Measurements from ENCODE around the gene PPP2R5A. TPM values are rescaled to one million over a fixed set of nuclear protein-coding genes. Genes with fewer than 3 reads are reported as not detected.

PPP2R5A gene
- total and polyA plus RNA-seq, 4 experiments from 2014 or later = 37.9 to 55.0 (median 48.4) TPM

DNA sequence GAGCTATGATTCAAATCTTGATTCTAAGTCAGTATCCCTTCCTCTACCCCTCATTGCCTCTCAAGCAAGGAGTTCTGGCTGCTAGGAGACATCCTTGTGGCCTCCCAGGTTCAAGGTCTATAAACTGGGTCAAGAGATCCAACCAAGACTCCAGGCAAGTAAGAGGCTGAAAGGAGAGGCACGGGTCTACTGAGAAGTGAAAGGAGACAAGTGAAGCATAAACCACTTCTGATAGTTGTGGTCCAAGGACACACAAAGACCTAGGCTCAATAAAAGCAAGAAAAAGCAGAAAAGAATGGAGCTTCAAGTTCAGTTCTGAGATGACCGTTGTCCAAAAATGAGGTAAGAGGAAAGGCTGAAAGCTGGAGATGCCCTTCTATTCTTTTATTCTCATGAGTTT, 17.8 kb upstream of the PPP2R5A start:
- H3K4me3 ChIP-seq (ENCODE audit: low read length in 2 of 2) = no peak overlapping the region
- no peaks in the 10 kb centered on the region for H3K36me3 Mint-ChIP-seq
- no peaks in the 10 kb centered on the region for H3K27me3 Mint-ChIP-seq
- CTCF ChIA-PET (ENCODE audit: partially characterized antibody) = no interaction called here
- no peaks in the 10 kb centered on the region for H3K36me3 ChIP-seq (ENCODE audit: insufficient read depth, low read length)
- DNase-seq = no peak
- H3K9me3 Mint-ChIP-seq = no peaks in the 10 kb centered on the region
- H3K4me1 Mint-ChIP-seq = peaks cover 0 to 5% (median 0%) of the 10 kb centered on the region in 4 donors
- H3K27me3 ChIP-seq (ENCODE audit: insufficient read depth, low read length) = no peaks in the 10 kb centered on the region
- H3K27ac ChIP-seq (ENCODE audit: low read depth, low read length) = no peak overlapping the region
- no peak overlapping the region for H3K4me3 Mint-ChIP-seq
- no peak overlapping the region for H3K27ac Mint-ChIP-seq
- intact Hi-C loops (cut with micrococcal nuclease) = no loop called here
- POLR2A ChIA-PET (ENCODE audit: partially characterized antibody) = interaction anchor here (1.9 kb wide), 1 partner anchor 12 kb away, joined by 6 read pairs; no protein-coding TSS in a partner anchor
- H3K9me3 ChIP-seq (ENCODE audit: control insufficient read depth in 1 of 2, low read length in 2 of 2) = no peaks in the 10 kb centered on the region
- no peaks in the 10 kb centered on the region for H3K4me1 ChIP-seq (ENCODE audit: insufficient read depth, low read length)

- Mint-ChIP-seq H3K36me3 (no peaks in the 10 kb centered on the region), H3K4me1 (peaks cover 0 to 5% (median 0%) of the 10 kb centered on the region in 4 donors), H3K4me3 (no peak overlapping the region), H3K9me3 (no peaks in the 10 kb centered on the region), H3K27me3 (no peaks in the 10 kb centered on the region), H3K27ac (peak overlapping the region in 1 of 7 donors; percentile 13)
- no peaks in the 10 kb centered on the region for H3K36me3 ChIP-seq (ENCODE audit: insufficient read depth, low read length)
- no peak overlapping the region for H3K27ac ChIP-seq (ENCODE audit: low read depth, low read length)
- H3K9me3 ChIP-seq (ENCODE audit: control insufficient read depth in 1 of 2, low read length in 2 of 2) = no peaks in the 10 kb centered on the region
- ChIA-PET CTCF (ENCODE audit: partially characterized antibody) (interaction anchor here (1.0 to 1.4 kb wide), 3 partner anchors 15 to 97 kb away, joined by 3 to 4 read pairs (median 4); no protein-coding TSS in a partner anchor), POLR2A (ENCODE audit: partially characterized antibody) (no interaction called here)
- DNase-seq = no peak
- no peak overlapping the region for H3K4me3 ChIP-seq (ENCODE audit: low read length in 2 of 2)
- no peaks in the 10 kb centered on the region for H3K4me1 ChIP-seq (ENCODE audit: insufficient read depth, low read length)
- no peaks in the 10 kb centered on the region for H3K27me3 ChIP-seq (ENCODE audit: insufficient read depth, low read length)
- intact Hi-C loops (cut with micrococcal nuclease) = no loop called here
These were observed 15.9 kb upstream of the PPP2R5A start for GRCh38 chr1:212269306-212269705.

GRCh38 chr1:212270564-212270963, 14.6 kb upstream of the PPP2R5A start:
- ChIA-PET CTCF (ENCODE audit: partially characterized antibody) (no interaction called here), POLR2A (ENCODE audit: partially characterized antibody) (no interaction called here)
- intact Hi-C loops (cut with micrococcal nuclease) = no loop called here
- no peak overlapping the region for H3K27ac ChIP-seq (ENCODE audit: low read depth, low read length)
- no peaks in the 10 kb centered on the region for H3K9me3 Mint-ChIP-seq
- H3K36me3 Mint-ChIP-seq = no peaks in the 10 kb centered on the region
- H3K27me3 ChIP-seq (ENCODE audit: insufficient read depth, low read length) = no peaks in the 10 kb centered on the region
- H3K9me3 ChIP-seq (ENCODE audit: control insufficient read depth in 1 of 2, low read length in 2 of 2) = no peaks in the 10 kb centered on the region
- no peaks in the 10 kb centered on the region for H3K4me1 ChIP-seq (ENCODE audit: insufficient read depth, low read length)
- H3K27ac Mint-ChIP-seq = no peak overlapping the region
- DNase-seq = no peak
- H3K4me1 Mint-ChIP-seq = peaks cover 0 to 5% (median 0%) of the 10 kb centered on the region in 4 donors
- H3K4me3 ChIP-seq (ENCODE audit: low read length in 2 of 2) = no peak overlapping the region
- H3K4me3 Mint-ChIP-seq = no peak overlapping the region
- H3K36me3 ChIP-seq (ENCODE audit: insufficient read depth, low read length) = no peaks in the 10 kb centered on the region
- no peaks in the 10 kb centered on the region for H3K27me3 Mint-ChIP-seq

GRCh38 chr1:212271234-212271633, 14.0 kb upstream of the PPP2R5A start:
- no peak overlapping the region for H3K27ac Mint-ChIP-seq
- no peaks in the 10 kb centered on the region for H3K4me1 ChIP-seq (ENCODE audit: insufficient read depth, low read length)
- no peaks in the 10 kb centered on the region for H3K36me3 Mint-ChIP-seq
- no peak overlapping the region for H3K27ac ChIP-seq (ENCODE audit: low read depth, low read length)
- intact Hi-C loops (cut with micrococcal nuclease) = no loop called here
- H3K4me3 Mint-ChIP-seq = no peak overlapping the region
- DNase-seq = no peak
- H3K4me3 ChIP-seq (ENCODE audit: low read length in 2 of 2) = no peak overlapping the region
- no peaks in the 10 kb centered on the region for H3K27me3 ChIP-seq (ENCODE audit: insufficient read depth, low read length)
- H3K36me3 ChIP-seq (ENCODE audit: insufficient read depth, low read length) = no peaks in the 10 kb centered on the region
- no peaks in the 10 kb centered on the region for H3K27me3 Mint-ChIP-seq
- H3K9me3 Mint-ChIP-seq = no peaks in the 10 kb centered on the region
- H3K4me1 Mint-ChIP-seq = peaks cover 0 to 5% (median 0%) of the 10 kb centered on the region in 4 donors
- POLR2A ChIA-PET (ENCODE audit: partially characterized antibody) = no interaction called here
- CTCF ChIA-PET (ENCODE audit: partially characterized antibody) = interaction anchor here (1.7 kb wide), 1 partner anchor 15 kb away, joined by 4 read pairs; no protein-coding TSS in a partner anchor
- no peaks in the 10 kb centered on the region for H3K9me3 ChIP-seq (ENCODE audit: control insufficient read depth in 1 of 2, low read length in 2 of 2)

DNA sequence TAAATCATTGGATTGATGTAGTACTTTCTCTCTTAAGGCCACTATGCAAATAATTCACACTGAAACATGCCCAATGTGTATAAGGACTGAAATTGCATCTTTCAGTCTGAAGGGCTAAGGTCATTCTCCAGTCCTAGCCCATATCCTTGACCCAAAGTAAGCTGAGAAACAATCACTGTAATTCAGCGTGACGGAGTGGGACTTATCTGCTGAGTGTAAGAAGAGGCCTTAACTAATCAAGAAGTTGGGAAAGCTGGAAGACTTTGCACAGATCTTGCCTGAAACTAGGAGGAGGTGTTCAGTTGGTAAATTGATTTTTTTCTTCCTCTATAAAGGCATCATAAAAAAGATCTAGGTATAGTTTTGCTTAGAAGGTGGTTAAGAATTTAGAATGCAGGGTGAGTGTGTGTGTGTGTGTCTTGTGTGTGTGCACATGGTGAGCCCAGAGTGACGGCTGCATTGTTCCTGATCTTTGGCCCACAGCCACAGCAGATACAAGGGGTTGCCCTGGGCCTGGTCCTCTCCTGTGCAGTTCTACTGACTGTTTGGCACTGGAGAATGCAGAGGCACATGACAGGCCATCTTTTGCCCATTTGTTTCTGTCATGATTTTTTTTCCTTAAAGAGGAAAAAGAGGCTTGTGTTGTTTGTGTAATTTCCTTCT, 13.3 kb upstream of the PPP2R5A start:
- no peaks in the 10 kb centered on the region for H3K9me3 Mint-ChIP-seq
- H3K4me1 Mint-ChIP-seq = peaks cover 0 to 5% (median 0%) of the 10 kb centered on the region in 4 donors
- ChIA-PET POLR2A (ENCODE audit: partially characterized antibody) (no interaction called here), CTCF (ENCODE audit: partially characterized antibody) (interaction anchor here (1.0 to 1.7 kb wide), 2 partner anchors 12 to 16 kb away, joined by 3 to 4 read pairs; no protein-coding TSS in a partner anchor)
- H3K27ac ChIP-seq (ENCODE audit: low read depth, low read length) = no peak overlapping the region
- no peaks in the 10 kb centered on the region for H3K9me3 ChIP-seq (ENCODE audit: control insufficient read depth in 1 of 2, low read length in 2 of 2)
- no peak overlapping the region for H3K4me3 Mint-ChIP-seq
- H3K27me3 Mint-ChIP-seq = no peaks in the 10 kb centered on the region
- no peaks in the 10 kb centered on the region for H3K36me3 ChIP-seq (ENCODE audit: insufficient read depth, low read length)
- H3K4me1 ChIP-seq (ENCODE audit: insufficient read depth, low read length) = no peaks in the 10 kb centered on the region
- intact Hi-C loops (cut with micrococcal nuclease) = no loop called here
- H3K27me3 ChIP-seq (ENCODE audit: insufficient read depth, low read length) = no peaks in the 10 kb centered on the region
- no peak overlapping the region for H3K4me3 ChIP-seq (ENCODE audit: low read length in 2 of 2)
- no peak for DNase-seq
- H3K27ac Mint-ChIP-seq = no peak overlapping the region
- no peaks in the 10 kb centered on the region for H3K36me3 Mint-ChIP-seq

DNA sequence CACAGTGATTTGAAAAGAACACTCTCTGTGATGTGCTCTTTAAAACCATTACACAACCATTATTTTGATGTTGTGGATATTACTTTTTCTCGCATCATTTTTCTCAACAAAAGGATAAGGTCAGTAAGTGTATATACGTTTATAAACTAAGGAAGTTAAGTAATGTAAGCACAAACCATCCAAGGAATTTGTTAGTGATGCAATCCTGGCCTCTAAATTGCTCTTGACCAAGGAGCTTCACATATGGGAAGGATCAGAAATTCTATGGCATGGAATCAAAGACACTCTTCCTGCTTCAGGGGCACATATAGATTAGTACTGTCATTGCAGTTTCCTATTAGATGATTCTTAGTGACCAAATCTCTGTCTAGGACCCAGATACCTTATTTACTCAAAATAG, 3.6 kb upstream of the PPP2R5A start:
- no peaks in the 10 kb centered on the region for H3K27me3 ChIP-seq (ENCODE audit: insufficient read depth, low read length)
- H3K36me3 ChIP-seq (ENCODE audit: insufficient read depth, low read length) = no peaks in the 10 kb centered on the region
- intact Hi-C loops (cut with micrococcal nuclease) = no loop called here
- H3K36me3 Mint-ChIP-seq = peaks cover 0 to 15% of the 10 kb centered on the region in 2 donors
- no peak for DNase-seq
- ChIA-PET CTCF (ENCODE audit: partially characterized antibody) (no interaction called here), POLR2A (ENCODE audit: partially characterized antibody) (no interaction called here)
- H3K9me3 ChIP-seq (ENCODE audit: control insufficient read depth in 1 of 2, low read length in 2 of 2) = no peaks in the 10 kb centered on the region
- no peak overlapping the region for H3K4me3 ChIP-seq (ENCODE audit: low read length in 2 of 2)
- H3K9me3 Mint-ChIP-seq = no peaks in the 10 kb centered on the region
- H3K27ac Mint-ChIP-seq = no peak overlapping the region
- H3K27me3 Mint-ChIP-seq = no peaks in the 10 kb centered on the region
- H3K27ac ChIP-seq (ENCODE audit: low read depth, low read length) = no peak overlapping the region
- peaks cover 12% of the 10 kb centered on the region for H3K4me1 ChIP-seq (ENCODE audit: insufficient read depth, low read length)
- H3K4me1 Mint-ChIP-seq = peaks cover 11 to 24% (median 18%) of the 10 kb centered on the region in 4 donors
- no peak overlapping the region for H3K4me3 Mint-ChIP-seq

- POLR2A ChIA-PET (ENCODE audit: partially characterized antibody) = interaction anchor here (1.1 to 5.2 kb wide), 4 partner anchors 10 to 206 kb away, joined by 3 to 108 read pairs (median 4); no protein-coding TSS in a partner anchor
These were observed 1.5 kb upstream of the PPP2R5A start for GRCh38 chr1:212283741-212284140.

More at GRCh38 chr1:212283741-212284140, 1.5 kb upstream of the PPP2R5A start:
- Histone ChIP-seq H3K36me3 (ENCODE audit: insufficient read depth, low read length) (no peaks in the 10 kb centered on the region), H3K4me1 (ENCODE audit: insufficient read depth, low read length) (peaks cover 21% of the 10 kb centered on the region), H3K27ac (ENCODE audit: low read depth, low read length) (peak overlapping the region; percentile 92), H3K4me3 (ENCODE audit: low read length in 2 of 2) (peak overlapping the region; percentile 63 to 99), H3K9me3 (ENCODE audit: control insufficient read depth in 1 of 2, low read length in 2 of 2) (no peaks in the 10 kb centered on the region), H3K27me3 (ENCODE audit: insufficient read depth, low read length) (no peaks in the 10 kb centered on the region)
- Mint-ChIP-seq H3K27ac (peak overlapping the region; percentile 94 to 99 (median 98)), H3K9me3 (no peaks in the 10 kb centered on the region), H3K27me3 (no peaks in the 10 kb centered on the region), H3K4me3 (peak overlapping the region; percentile 94 to 100 (median 99)), H3K4me1 (peaks cover 17 to 37% (median 27%) of the 10 kb centered on the region in 4 donors), H3K36me3 (peaks cover 0 to 17% of the 10 kb centered on the region in 2 donors)
- DNase-seq = peak in 4 of 5 donors; percentile 24 to 45 (median 30)
- CTCF ChIA-PET (ENCODE audit: partially characterized antibody) = interaction anchor here (0.8 to 2.1 kb wide), 6 partner anchors 11 to 249 kb away, joined by 3 to 17 read pairs (median 4); partner anchors contain the start of genes DTL and INTS7
- intact Hi-C loops (cut with micrococcal nuclease) = loop anchor here (2.0 kb wide), 1 partner anchor 453 kb away; the partner anchor contains the start of gene LPGAT1
